ENCODE measurements around the gene GNG8. TPM values are rescaled to one million over a fixed set of nuclear protein-coding genes. Genes with fewer than 3 reads are reported as not detected.

Gene GNG8
- total and polyA plus RNA-seq, 10 of the 15 experiments (the other 5 are each of a cell fraction or from before 2014, with no cell fraction given), result 1.2 to 6.6 (median 2.7) TPM; not detected in 6

GRCh38 chr19:46603752-46604231 lies 32.2 kb downstream of the GNG8 start:
- CTCF ChIA-PET, result interaction anchor here (0.8 to 5.6 kb wide), 4 partner anchors 11 to 58 kb away, joined by 3 to 73 read pairs (median 32); partner anchors contain the start of gene DACT3
- 90% methylated on average over 7 of the region's 9 CpGs for WGBS (ENCODE audit: insufficient coverage, insufficient replicate concordance, low lambda C conversion rate, missing lambda C conversion rate)
- in situ Hi-C loops (cut with MboI) (no loop called here), intact Hi-C loops (cut with micrococcal nuclease; ENCODE audit: unreplicated experiment) (no loop called here)
- POLR2A ChIA-PET, result interaction anchor here (0.6 to 7.3 kb wide), 9 partner anchors 8 to 921 kb away, joined by 3 to 72 read pairs (median 4); partner anchors contain the start of genes DACT3 and PTGIR
- H3K9me3 ChIP-seq (replicated peaks; ENCODE audit: control insufficient read depth, insufficient read depth, low read length), result peaks cover 5% of the 10 kb centered on the region; the same call in 2 of the 3 replicates
- BruUV-seq (replicated peaks), result no TSS peak
- ATAC-seq (no peak), FAIRE-seq (no peak), DNase-seq (ENCODE audit: low read depth, low spot score) (no peak)
- peak overlapping the region; percentile 92 for H3K27ac ChIP-seq (ENCODE audit: control insufficient read depth, insufficient read depth)
- RAD21 ChIA-PET (ENCODE audit: unreplicated experiment), result interaction anchor here (1.0 to 4.7 kb wide), 5 partner anchors 9 to 635 kb away, joined by 3 to 48 read pairs (median 37); partner anchors contain the start of gene DACT3
- H3K4me3 ChIP-seq, result peak overlapping the region; percentile 99; the same call in 1 of the 2 replicates
- peaks cover 31 to 32% of the 10 kb centered on the region in 2 experiments for H3K36me3 ChIP-seq (ENCODE audit: control insufficient read depth in 2 of 2, insufficient read depth in 2 of 2, low read length in 1 of 2)
- TF ChIP-seq CEBPB (IDR thresholded peaks at IDR 0.05; ENCODE audit: borderline replicate concordance in 1 of 2, low read depth in 2 of 2, low read length in 2 of 2) (no peak), MXI1 (IDR thresholded peaks at IDR 0.05; ENCODE audit: low read depth, low read length) (no peak), ATF7 (IDR thresholded peaks at IDR 0.05; ENCODE audit: low read depth) (no peak), ZNF24 (IDR thresholded peaks at IDR 0.05) (no peak), CHD2 (IDR thresholded peaks at IDR 0.05; ENCODE audit: borderline replicate concordance, low read depth, low read length) (no peak), CBFB (IDR thresholded peaks at IDR 0.05; ENCODE audit: low read depth) (no peak), SMC3 (IDR thresholded peaks at IDR 0.05; ENCODE audit: borderline replicate concordance, low read length) (no peak), SIN3A (IDR thresholded peaks at IDR 0.05; ENCODE audit: low read depth, low read length) (no peak; the same call in 1 of the 2 replicates), IKZF2 (IDR thresholded peaks at IDR 0.05) (no peak), TCF3 (IDR thresholded peaks at IDR 0.05; ENCODE audit: borderline replicate concordance, insufficient read depth, low read depth, low read length) (no peak), POLR2AphosphoS5 (IDR thresholded peaks at IDR 0.05; ENCODE audit: low read length) (no peak), ZNF622 (IDR thresholded peaks at IDR 0.05) (no peak), RFX5 (IDR thresholded peaks at IDR 0.05; ENCODE audit: low read depth, low read length) (no peak), HDGF (IDR thresholded peaks at IDR 0.05) (no peak)
- TF ChIP-seq, protein P1, sequence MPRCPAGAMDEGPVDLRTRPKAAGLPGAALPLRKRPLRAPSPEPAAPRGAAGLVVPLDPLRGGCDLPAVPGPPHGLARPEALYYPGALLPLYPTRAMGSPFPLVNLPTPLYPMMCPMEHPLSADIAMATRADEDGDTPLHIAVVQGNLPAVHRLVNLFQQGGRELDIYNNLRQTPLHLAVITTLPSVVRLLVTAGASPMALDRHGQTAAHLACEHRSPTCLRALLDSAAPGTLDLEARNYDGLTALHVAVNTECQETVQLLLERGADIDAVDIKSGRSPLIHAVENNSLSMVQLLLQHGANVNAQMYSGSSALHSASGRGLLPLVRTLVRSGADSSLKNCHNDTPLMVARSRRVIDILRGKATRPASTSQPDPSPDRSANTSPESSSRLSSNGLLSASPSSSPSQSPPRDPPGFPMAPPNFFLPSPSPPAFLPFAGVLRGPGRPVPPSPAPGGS (IDR thresholded peaks at IDR 0.05; ENCODE audit: borderline replicate concordance, insufficient read depth, low read depth, low read length, poor library complexity, severe bottlenecking), result no peak
- TF ChIP-seq, protein P2, sequence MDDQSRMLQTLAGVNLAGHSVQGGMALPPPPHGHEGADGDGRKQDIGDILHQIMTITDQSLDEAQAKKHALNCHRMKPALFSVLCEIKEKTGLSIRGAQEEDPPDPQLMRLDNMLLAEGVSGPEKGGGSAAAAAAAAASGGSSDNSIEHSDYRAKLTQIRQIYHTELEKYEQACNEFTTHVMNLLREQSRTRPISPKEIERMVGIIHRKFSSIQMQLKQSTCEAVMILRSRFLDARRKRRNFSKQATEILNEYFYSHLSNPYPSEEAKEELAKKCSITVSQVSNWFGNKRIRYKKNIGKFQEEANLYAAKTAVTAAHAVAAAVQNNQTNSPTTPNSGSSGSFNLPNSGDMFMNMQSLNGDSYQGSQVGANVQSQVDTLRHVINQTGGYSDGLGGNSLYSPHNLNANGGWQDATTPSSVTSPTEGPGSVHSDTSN (IDR thresholded peaks at IDR 0.05; ENCODE audit: insufficient replicate concordance, low read depth, low read length), result no peak
- TF ChIP-seq, protein P3, sequence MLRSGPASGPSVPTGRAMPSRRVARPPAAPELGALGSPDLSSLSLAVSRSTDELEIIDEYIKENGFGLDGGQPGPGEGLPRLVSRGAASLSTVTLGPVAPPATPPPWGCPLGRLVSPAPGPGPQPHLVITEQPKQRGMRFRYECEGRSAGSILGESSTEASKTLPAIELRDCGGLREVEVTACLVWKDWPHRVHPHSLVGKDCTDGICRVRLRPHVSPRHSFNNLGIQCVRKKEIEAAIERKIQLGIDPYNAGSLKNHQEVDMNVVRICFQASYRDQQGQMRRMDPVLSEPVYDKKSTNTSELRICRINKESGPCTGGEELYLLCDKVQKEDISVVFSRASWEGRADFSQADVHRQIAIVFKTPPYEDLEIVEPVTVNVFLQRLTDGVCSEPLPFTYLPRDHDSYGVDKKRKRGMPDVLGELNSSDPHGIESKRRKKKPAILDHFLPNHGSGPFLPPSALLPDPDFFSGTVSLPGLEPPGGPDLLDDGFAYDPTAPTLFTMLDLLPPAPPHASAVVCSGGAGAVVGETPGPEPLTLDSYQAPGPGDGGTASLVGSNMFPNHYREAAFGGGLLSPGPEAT (IDR thresholded peaks at IDR 0.05; ENCODE audit: low read depth), result no peak
- TF ChIP-seq, protein P4, sequence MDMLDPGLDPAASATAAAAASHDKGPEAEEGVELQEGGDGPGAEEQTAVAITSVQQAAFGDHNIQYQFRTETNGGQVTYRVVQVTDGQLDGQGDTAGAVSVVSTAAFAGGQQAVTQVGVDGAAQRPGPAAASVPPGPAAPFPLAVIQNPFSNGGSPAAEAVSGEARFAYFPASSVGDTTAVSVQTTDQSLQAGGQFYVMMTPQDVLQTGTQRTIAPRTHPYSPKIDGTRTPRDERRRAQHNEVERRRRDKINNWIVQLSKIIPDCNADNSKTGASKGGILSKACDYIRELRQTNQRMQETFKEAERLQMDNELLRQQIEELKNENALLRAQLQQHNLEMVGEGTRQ (IDR thresholded peaks at IDR 0.05; ENCODE audit: borderline replicate concordance, low read depth, low read length), result no peak
- H3K4me1 ChIP-seq (ENCODE audit: control insufficient read depth, insufficient read depth, low read length), result peaks cover 12% of the 10 kb centered on the region
- SMC1A ChIA-PET (ENCODE audit: uncharacterized antibody, unreplicated experiment), result interaction anchor here (0.6 to 4.7 kb wide), 5 partner anchors 12 to 61 kb away, joined by 3 to 83 read pairs (median 6); partner anchors contain the start of gene DACT3
- peak overlapping the region; percentile 99 for H3K9ac ChIP-seq (ENCODE audit: control insufficient read depth, insufficient read depth, low read length)
- peak overlapping the region; percentile 93 for H3K4me2 ChIP-seq (ENCODE audit: control insufficient read depth, insufficient read depth)
- H3K27me3 ChIP-seq (replicated peaks in 1 of 2; ENCODE audit: control insufficient read depth in 2 of 2, insufficient read depth in 2 of 2, low read length in 1 of 2), result no peaks in the 10 kb centered on the region
- no peak overlapping the region for H2AFZ ChIP-seq (ENCODE audit: control insufficient read depth, low read depth, low read length)
- H3K79me2 ChIP-seq (ENCODE audit: control insufficient read depth, insufficient read depth, low read length), result peaks cover 49% of the 10 kb centered on the region
- H4K20me1 ChIP-seq (ENCODE audit: control insufficient read depth, insufficient read depth), result peaks cover 14% of the 10 kb centered on the region
